Measurements from ENCODE around the gene KY.

DNA sequence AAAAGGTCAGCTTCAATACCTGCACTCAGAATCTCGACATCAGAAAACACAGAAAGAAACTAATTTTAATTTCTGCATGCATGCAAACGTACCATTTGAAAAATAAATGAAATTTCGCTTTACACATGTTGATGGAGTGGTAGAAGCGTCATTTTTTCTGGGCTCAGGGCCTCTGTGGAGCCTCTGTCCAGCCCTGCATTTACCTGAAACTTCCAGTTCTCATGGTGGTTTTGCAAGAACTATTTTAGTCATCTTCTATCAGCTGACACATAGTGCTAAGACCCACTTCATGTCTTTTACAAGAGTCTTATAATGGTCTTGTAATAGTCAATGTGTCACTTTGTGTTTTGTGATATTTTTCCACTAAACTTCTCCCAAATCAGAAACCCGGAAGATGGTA lies 5.3 kb downstream of the KY start:
- TF ChIP-seq GLIS3 (CRISPR knock-in tag; IDR thresholded peaks at IDR 0.05), result no peak
- no peak for TF ChIP-seq PPARA (CRISPR knock-in tag; IDR thresholded peaks at IDR 0.05; ENCODE audit: borderline replicate concordance)
- TF ChIP-seq ZNF565 (CRISPR knock-in tag; conservative IDR thresholded peaks at IDR 0.05; ENCODE audit: low read depth), result no peak
- no peak for TF ChIP-seq CREB5 (CRISPR knock-in tag; IDR thresholded peaks at IDR 0.05; ENCODE audit: low read depth)
- no peak for TF ChIP-seq SNAI2 (CRISPR knock-in tag; IDR thresholded peaks at IDR 0.05)
- TF ChIP-seq BACH2 (CRISPR knock-in tag; IDR thresholded peaks at IDR 0.05; ENCODE audit: borderline replicate concordance), result no peak
- no peak for TF ChIP-seq RARB (CRISPR knock-in tag; IDR thresholded peaks at IDR 0.05)
- no peak for TF ChIP-seq ARNTL (CRISPR knock-in tag; IDR thresholded peaks at IDR 0.05; ENCODE audit: borderline replicate concordance, low read depth)

Measured in SK-N-SH treated with all-trans-retinoic acid at 6 μM for 48 hours (cell line).